B cell (primary cell): Measurements from ENCODE around the gene GRIP1.

Experiments used
- EZH2 ChIP-seq: IDR thresholded peaks from 2 replicates; pipeline ENCODE4 v1.6.1; 2012; ENCODE audit warnings: borderline replicate concordance, low read depth, mild to moderate bottlenecking, moderate library complexity, low read length; ENCODE audit not compliant: insufficient read depth, poor library complexity, severe bottlenecking
- TF ChIP-seq, protein P1 (sequence below): fragments of 200-600 bp; IDR thresholded peaks from one replicate; pipeline ENCODE4 v1.8.0; 2022; ENCODE audit warnings: antibody characterized with exemption, mild to moderate bottlenecking

DNA sequence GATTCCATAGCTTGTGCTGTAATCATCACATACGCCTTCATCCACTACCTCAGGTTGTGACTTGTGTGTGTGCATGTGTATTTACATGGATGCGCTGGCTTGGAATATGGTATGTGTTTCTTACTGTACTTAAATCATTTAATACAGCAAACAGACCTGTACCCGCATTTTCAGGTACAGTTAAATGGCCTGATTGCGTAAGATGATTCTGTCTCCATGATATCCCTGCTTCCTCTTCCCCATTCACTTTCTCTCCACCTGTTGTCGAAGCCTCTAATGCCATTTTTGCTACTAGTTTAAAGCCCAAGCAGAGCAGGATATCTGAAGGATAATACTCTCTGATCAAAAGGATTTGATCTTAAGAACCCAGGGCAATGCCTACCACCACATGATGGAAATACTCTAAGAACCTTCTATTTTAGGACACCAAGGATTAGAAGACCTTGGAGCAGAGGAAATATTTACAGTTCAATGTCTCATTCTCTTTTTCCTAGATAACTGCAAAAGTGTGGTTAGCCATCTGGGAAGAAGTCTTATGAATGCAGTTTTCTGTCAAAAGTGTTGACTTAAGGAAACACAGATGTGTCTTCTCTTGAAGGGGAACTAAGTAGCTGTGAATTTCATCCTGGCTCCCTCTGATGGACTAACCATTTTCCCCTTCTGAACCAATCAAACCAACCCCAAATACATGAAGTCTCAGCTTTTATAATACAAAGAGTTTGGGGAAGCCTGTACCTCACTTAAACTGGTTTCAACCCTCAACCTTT lies 297.9 kb downstream of the GRIP1 start:
- TF ChIP-seq, protein P1, sequence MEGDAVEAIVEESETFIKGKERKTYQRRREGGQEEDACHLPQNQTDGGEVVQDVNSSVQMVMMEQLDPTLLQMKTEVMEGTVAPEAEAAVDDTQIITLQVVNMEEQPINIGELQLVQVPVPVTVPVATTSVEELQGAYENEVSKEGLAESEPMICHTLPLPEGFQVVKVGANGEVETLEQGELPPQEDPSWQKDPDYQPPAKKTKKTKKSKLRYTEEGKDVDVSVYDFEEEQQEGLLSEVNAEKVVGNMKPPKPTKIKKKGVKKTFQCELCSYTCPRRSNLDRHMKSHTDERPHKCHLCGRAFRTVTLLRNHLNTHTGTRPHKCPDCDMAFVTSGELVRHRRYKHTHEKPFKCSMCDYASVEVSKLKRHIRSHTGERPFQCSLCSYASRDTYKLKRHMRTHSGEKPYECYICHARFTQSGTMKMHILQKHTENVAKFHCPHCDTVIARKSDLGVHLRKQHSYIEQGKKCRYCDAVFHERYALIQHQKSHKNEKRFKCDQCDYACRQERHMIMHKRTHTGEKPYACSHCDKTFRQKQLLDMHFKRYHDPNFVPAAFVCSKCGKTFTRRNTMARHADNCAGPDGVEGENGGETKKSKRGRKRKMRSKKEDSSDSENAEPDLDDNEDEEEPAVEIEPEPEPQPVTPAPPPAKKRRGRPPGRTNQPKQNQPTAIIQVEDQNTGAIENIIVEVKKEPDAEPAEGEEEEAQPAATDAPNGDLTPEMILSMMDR, result no peak
- no peak for TF ChIP-seq EZH2
